Midbrain (tissue), 1 donor: Measurements from ENCODE around the gene MRPL58.
A peak's percentile ranks its signal among the peaks of the same experiment; 100 is the strongest.

Experiments used
- DNase-seq: peaks from one replicate; lab custom pipeline; 2025; lab: John Stamatoyannopoulos, UW

MRPL58 gene

GRCh38 chr17:75046407-75047289, 34.2 kb downstream of the MRPL58 start, which contains the start of the genes ATP5PD and KCTD2:
Gene ATP5PD (minus strand): TSS chr17:75046969. CDS start chr17:75042650, 4,319 bp downstream.
Gene KCTD2 (plus strand): TSS chr17:75047225. CDS start chr17:75047251, 26 bp downstream.
- DNase-seq = peak; percentile 96

- no peak for DNase-seq
Observed at GRCh38 chr17:75047398-75048098, 35.1 kb downstream of the MRPL58 start.

GRCh38 chr17:75048249-75048878, 35.9 kb downstream of the MRPL58 start:
- DNase-seq = peak; percentile 20

- DNase-seq = no peak
Observed at GRCh38 chr17:75049057-75049456, 36.6 kb downstream of the MRPL58 start.

- DNase-seq = no peak
Observed at GRCh38 chr17:75049706-75050105, 37.2 kb downstream of the MRPL58 start.

- DNase-seq = no peak
Observed at GRCh38 chr17:75051941-75052340, 39.5 kb downstream of the MRPL58 start.

GRCh38 chr17:75059369-75060345, 47.2 kb downstream of the MRPL58 start:
- DNase-seq = peak; percentile 77

- DNase-seq = no peak
Observed at GRCh38 chr17:75060434-75061054, 48.1 kb downstream of the MRPL58 start.

- no peak for DNase-seq
Observed at GRCh38 chr17:75061055-75061438, 48.6 kb downstream of the MRPL58 start.

- no peak for DNase-seq
Observed at GRCh38 chr17:75061618-75062017, 49.1 kb downstream of the MRPL58 start.

GRCh38 chr17:75063201-75063600, 50.7 kb downstream of the MRPL58 start:
- no peak for DNase-seq

GRCh38 chr17:75063626-75064025, 51.2 kb downstream of the MRPL58 start:
- no peak for DNase-seq

GRCh38 chr17:75064040-75064439, 51.6 kb downstream of the MRPL58 start:
- no peak for DNase-seq

GRCh38 chr17:75064460-75064859, 52.0 kb downstream of the MRPL58 start:
- no peak for DNase-seq

- DNase-seq = no peak
Observed at GRCh38 chr17:75064867-75065561, 52.5 kb downstream of the MRPL58 start.

- no peak for DNase-seq
Observed at GRCh38 chr17:75065562-75066151, 53.2 kb downstream of the MRPL58 start.

- DNase-seq = no peak
Observed at GRCh38 chr17:75067856-75068255, 55.4 kb downstream of the MRPL58 start.

- DNase-seq = no peak
Observed at GRCh38 chr17:75068750-75069149, 56.3 kb downstream of the MRPL58 start.

GRCh38 chr17:75069783-75070182, 57.3 kb downstream of the MRPL58 start:
- no peak for DNase-seq
